PC-3 (cell line): Measurements from ENCODE around the gene PEPD. TPM values are rescaled to one million over a fixed set of nuclear protein-coding genes. Genes with fewer than 3 reads are reported as not detected.

Experiments
- ATAC-seq: fragments of 200-7000 bp; cut with Tn5 transposase; 2 replicates; pipeline ENCODE4 v1.9.1; 2020; ENCODE audit warnings: mild to moderate bottlenecking, moderate library complexity
- BruUV-seq: library from RNA; stranded (reverse); fragments of 400-500 nt; replicated peaks from 2 replicates; lab custom pipeline; 2021; lab: Mats Ljungman, UMichigan
- CTCF ChIA-PET: fragments of 300-600 bp; sonication (Branson Sonifier 250); formaldehyde crosslinking; loops from one replicate; lab custom pipeline; 2022; ENCODE audit warnings: antibody characterized with exemption; lab: Charles Lee
- POLR2A ChIA-PET: fragments of 300-600 bp; sonication (Branson Sonifier 250); formaldehyde crosslinking; loops from one replicate; lab custom pipeline; 2022; ENCODE audit warnings: antibody characterized with exemption; ENCODE audit not compliant: unreplicated experiment; lab: Charles Lee
- DNase-seq: peaks from one replicate; pipeline ENCODE4 v3.0.0-alpha.2; 2015
- H2AFZ ChIP-seq: fragments of 300-600 bp; sonication (generic); 2 replicates; pipeline ENCODE4 v1.6.0; 2016; ENCODE audit warnings: antibody characterized with exemption, low read length
- H3F3A ChIP-seq: fragments of 300-600 bp; sonication (generic); one replicate; pipeline ENCODE4 v1.6.0; 2017; ENCODE audit warnings: antibody characterized with exemption, low read length, control low read depth, mild to moderate bottlenecking; ENCODE audit not compliant: unreplicated experiment
- H3K27ac ChIP-seq: fragments of 300-600 bp; sonication (generic); 2 replicates; pipeline ENCODE4 v1.5.1; 2016; ENCODE audit warnings: mild to moderate bottlenecking, low read length
- H3K27me3 ChIP-seq: fragments of 300-600 bp; sonication (generic); 2 replicates; pipeline ENCODE4 v1.6.1; 2016; ENCODE audit warnings: low read length, mixed read lengths
- H3K36me3 ChIP-seq: fragments of 300-600 bp; sonication (generic); 2 replicates; pipeline ENCODE4 v1.6.1; 2016; ENCODE audit warnings: low read depth, mixed run types, low read length, mixed read lengths
- H3K4me1 ChIP-seq: fragments of 300-600 bp; sonication (generic); 2 replicates; pipeline ENCODE4 v1.5.1; 2016; ENCODE audit warnings: low read length; ENCODE audit not compliant: insufficient read depth
- H3K4me2 ChIP-seq: fragments of 300-600 bp; sonication (generic); 2 replicates; pipeline ENCODE4 v1.6.0; 2016; ENCODE audit warnings: low read length
- H3K4me3 ChIP-seq: fragments of 300-600 bp; sonication (generic); 2 replicates; pipeline ENCODE4 v1.5.1; 2016; ENCODE audit warnings: mild to moderate bottlenecking, low read length, mixed read lengths
- H3K79me2 ChIP-seq: fragments of 300-600 bp; sonication (generic); 2 replicates; pipeline ENCODE4 v1.6.1; 2017; ENCODE audit warnings: low read length, mixed read lengths
- H3K9ac ChIP-seq: fragments of 300-600 bp; sonication (generic); 2 replicates; pipeline ENCODE4 v1.6.0; 2016; ENCODE audit warnings: mild to moderate bottlenecking, low read length
- H3K9me2 ChIP-seq: fragments of 300-600 bp; sonication (generic); replicated peaks from 2 replicates; pipeline ENCODE4 v1.6.1; 2016; ENCODE audit warnings: mixed run types, low read length, mixed read lengths
- H3K9me3 ChIP-seq: fragments of 300-600 bp; sonication (generic); 2 replicates; pipeline ENCODE4 v1.6.1; 2016; ENCODE audit warnings: low read length, mixed read lengths
- H4K20me1 ChIP-seq: fragments of 300-600 bp; sonication (generic); 2 replicates; pipeline ENCODE4 v1.6.1; 2016; ENCODE audit warnings: low read length, mixed read lengths
- EZH2 ChIP-seq: fragments of 300-600 bp; sonication (generic); IDR thresholded peaks from one replicate; pipeline ENCODE4 v1.6.1; 2017; ENCODE audit warnings: antibody characterized with exemption, mild to moderate bottlenecking, low read length; ENCODE audit not compliant: unreplicated experiment
- EZH2phosphoT487 ChIP-seq: fragments of 300-600 bp; sonication (generic); IDR thresholded peaks from 2 replicates; pipeline ENCODE4 v1.6.1; 2018; ENCODE audit warnings: mild to moderate bottlenecking, antibody characterized with exemption, low read length, borderline replicate concordance
- intact Hi-C: fragments of 100-400 bp; cut with micrococcal nuclease; formaldehyde crosslinking; loops from 2 replicates; pipeline ENCODE4 v1.9.0; 2023
- total RNA-seq: library from RNA; depleted of rRNA; stranded (reverse); fragments of >200 nt; gene quantifications from 2 replicates; pipeline ENCODE4 v1.2.3, GENCODE V29; 2014
- TF ChIP-seq, protein P1 (sequence below): fragments of 300-600 bp; sonication (generic); conservative IDR thresholded peaks from 2 replicates; pipeline ENCODE4 v1.5.1; 2017; ENCODE audit warnings: antibody characterized with exemption, low read depth, mild to moderate bottlenecking, low read length

PEPD gene
- total RNA-seq, 1 experiment from 2014 or later: 53.4 TPM

- BruUV-seq: no TSS peak
These were observed 31.5 kb downstream of the PEPD start for GRCh38 chr19:33490041-33490451.

DNA sequence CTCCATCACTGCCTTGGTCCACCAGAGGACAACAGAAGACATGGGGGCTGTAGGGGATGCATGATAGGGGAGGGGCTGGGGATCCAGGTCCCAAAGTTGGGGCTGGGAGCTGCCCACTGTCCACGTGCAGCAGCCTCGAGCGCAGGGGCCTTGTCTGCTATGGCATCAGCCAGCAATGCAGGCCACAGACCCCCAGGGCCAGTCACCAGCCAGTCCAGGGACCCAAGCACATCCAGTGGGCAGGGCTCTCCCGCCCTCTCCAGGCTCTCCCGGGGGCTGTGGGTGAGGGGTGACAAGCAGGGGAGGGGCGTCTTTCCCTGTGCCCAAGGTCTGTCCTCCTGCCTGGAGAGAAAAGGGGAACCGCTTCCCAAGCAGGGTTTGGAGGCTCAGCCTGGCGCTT lies 32.8 kb downstream of the PEPD start:
- ATAC-seq: no peak
- H3K9me2 ChIP-seq: no peaks in the 10 kb centered on the region
- CTCF ChIA-PET: no interaction called here
- H4K20me1 ChIP-seq: no peaks in the 10 kb centered on the region
- no peaks in the 10 kb centered on the region for H3K36me3 ChIP-seq
- no peak overlapping the region for H3K9ac ChIP-seq
- H3F3A ChIP-seq: no peaks in the 10 kb centered on the region
- H3K9me3 ChIP-seq: no peaks in the 10 kb centered on the region
- H3K27me3 ChIP-seq: no peaks in the 10 kb centered on the region
- BruUV-seq: no TSS peak
- H3K27ac ChIP-seq: no peak overlapping the region
- H3K4me3 ChIP-seq: no peak overlapping the region
- no peaks in the 10 kb centered on the region for H3K79me2 ChIP-seq
- TF ChIP-seq EZH2phosphoT487: no peak
- TF ChIP-seq EZH2: no peak
- TF ChIP-seq, protein P1, sequence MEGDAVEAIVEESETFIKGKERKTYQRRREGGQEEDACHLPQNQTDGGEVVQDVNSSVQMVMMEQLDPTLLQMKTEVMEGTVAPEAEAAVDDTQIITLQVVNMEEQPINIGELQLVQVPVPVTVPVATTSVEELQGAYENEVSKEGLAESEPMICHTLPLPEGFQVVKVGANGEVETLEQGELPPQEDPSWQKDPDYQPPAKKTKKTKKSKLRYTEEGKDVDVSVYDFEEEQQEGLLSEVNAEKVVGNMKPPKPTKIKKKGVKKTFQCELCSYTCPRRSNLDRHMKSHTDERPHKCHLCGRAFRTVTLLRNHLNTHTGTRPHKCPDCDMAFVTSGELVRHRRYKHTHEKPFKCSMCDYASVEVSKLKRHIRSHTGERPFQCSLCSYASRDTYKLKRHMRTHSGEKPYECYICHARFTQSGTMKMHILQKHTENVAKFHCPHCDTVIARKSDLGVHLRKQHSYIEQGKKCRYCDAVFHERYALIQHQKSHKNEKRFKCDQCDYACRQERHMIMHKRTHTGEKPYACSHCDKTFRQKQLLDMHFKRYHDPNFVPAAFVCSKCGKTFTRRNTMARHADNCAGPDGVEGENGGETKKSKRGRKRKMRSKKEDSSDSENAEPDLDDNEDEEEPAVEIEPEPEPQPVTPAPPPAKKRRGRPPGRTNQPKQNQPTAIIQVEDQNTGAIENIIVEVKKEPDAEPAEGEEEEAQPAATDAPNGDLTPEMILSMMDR: no peak
- no peak overlapping the region for H2AFZ ChIP-seq
- H3K4me1 ChIP-seq: no peaks in the 10 kb centered on the region
- POLR2A ChIA-PET: no interaction called here
- intact Hi-C loops: no loop called here
- no peak for DNase-seq
- no peak overlapping the region for H3K4me2 ChIP-seq

More at GRCh38 chr19:33490041-33490451, 31.5 kb downstream of the PEPD start:
- no peak overlapping the region for H3K27ac ChIP-seq
- ChIA-PET POLR2A (no interaction called here), CTCF (no interaction called here)
- TF ChIP-seq, protein P1: no peak
- TF ChIP-seq EZH2phosphoT487: no peak
- TF ChIP-seq EZH2: no peak
- no peak overlapping the region for H3K4me3 ChIP-seq
- H3K79me2 ChIP-seq: no peaks in the 10 kb centered on the region
- H3K9ac ChIP-seq: no peak overlapping the region
- no peaks in the 10 kb centered on the region for H3K27me3 ChIP-seq
- H3K4me1 ChIP-seq: no peaks in the 10 kb centered on the region
- no peaks in the 10 kb centered on the region for H3F3A ChIP-seq
- ATAC-seq (no peak), DNase-seq (no peak)
- H2AFZ ChIP-seq: no peak overlapping the region
- intact Hi-C loops: no loop called here
- H3K9me3 ChIP-seq: no peaks in the 10 kb centered on the region
- H3K9me2 ChIP-seq: no peaks in the 10 kb centered on the region
- H3K4me2 ChIP-seq: no peak overlapping the region
- no peaks in the 10 kb centered on the region for H3K36me3 ChIP-seq
- H4K20me1 ChIP-seq: no peaks in the 10 kb centered on the region

DNA sequence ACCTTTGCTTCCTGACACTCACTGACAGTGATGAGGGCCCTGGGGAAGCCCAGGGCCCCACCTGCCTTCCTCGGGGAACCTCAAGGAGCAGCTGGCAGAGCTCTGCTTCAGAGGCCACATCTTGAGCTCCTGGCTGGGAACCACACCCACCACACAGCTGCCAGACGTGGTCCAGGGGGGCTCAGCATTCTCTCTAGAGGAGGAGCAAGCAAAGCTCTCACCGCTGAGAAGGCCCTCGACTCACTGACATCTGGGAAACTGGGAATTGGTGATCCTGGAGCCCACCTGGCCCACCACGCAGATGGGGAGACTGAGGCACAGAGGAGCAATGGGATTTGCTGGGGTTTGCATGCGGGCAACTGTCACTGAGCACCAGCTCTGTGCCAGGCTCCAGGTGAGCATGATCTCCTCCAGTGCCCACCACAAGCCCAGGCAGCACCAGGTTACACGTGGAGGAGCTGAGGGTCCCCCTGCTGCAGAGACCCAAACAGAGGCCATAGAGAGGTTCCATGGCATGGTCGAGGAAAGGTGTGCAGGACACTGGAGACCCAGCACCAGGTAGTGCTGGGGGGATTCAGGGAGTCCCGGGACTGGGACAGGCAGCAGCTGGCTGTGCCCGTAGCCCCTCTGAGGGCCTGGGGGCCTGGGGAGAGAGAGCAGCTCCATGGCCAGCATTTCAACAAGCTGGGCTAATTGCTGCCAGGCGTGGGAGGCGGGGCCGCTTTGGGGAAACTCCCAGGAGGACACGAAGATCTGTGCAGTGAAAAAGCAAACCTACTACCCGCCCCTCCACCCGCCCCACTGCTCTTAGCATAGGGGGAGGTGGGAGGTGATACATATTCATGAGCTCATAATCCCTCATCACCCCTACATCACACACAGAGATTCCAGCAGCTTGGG lies 33.4 kb downstream of the PEPD start:
- H3K4me1 ChIP-seq: no peaks in the 10 kb centered on the region
- no peak overlapping the region for H3K9ac ChIP-seq
- no peaks in the 10 kb centered on the region for H4K20me1 ChIP-seq
- BruUV-seq: no TSS peak
- H2AFZ ChIP-seq: no peak overlapping the region
- H3K36me3 ChIP-seq: no peaks in the 10 kb centered on the region
- TF ChIP-seq, protein P1: no peak
- no peak for TF ChIP-seq EZH2
- TF ChIP-seq EZH2phosphoT487: no peak
- H3K27me3 ChIP-seq: no peaks in the 10 kb centered on the region
- ChIA-PET POLR2A (no interaction called here), CTCF (no interaction called here)
- ATAC-seq: no peak
- no peak overlapping the region for H3K4me2 ChIP-seq
- DNase-seq: no peak
- no peak overlapping the region for H3K27ac ChIP-seq
- H3K4me3 ChIP-seq: no peak overlapping the region
- intact Hi-C loops: no loop called here
- H3F3A ChIP-seq: no peaks in the 10 kb centered on the region
- H3K9me3 ChIP-seq: no peaks in the 10 kb centered on the region
- no peaks in the 10 kb centered on the region for H3K79me2 ChIP-seq
- no peaks in the 10 kb centered on the region for H3K9me2 ChIP-seq
